GM23338 (cell line): ENCODE data around the gene GRIK5.

Experiments
- CREB1 ChIP-seq: fragments of 250-450 bp; sonication (Bioruptor Pico); IDR thresholded peaks from 2 replicates; pipeline ENCODE4 v1.5.0; 2020; ENCODE audit warnings: low read depth, mild to moderate bottlenecking, moderate library complexity
- CTCF ChIP-seq, 2 experiments: fragments of 200-600 bp in 1 of 2; sonication (generic) in 1 of 2; conservative IDR thresholded peaks; 2 replicates each; pipeline versions ENCODE4 v1.5.1 to v1.6.1; 2016 to 2017; ENCODE audit warnings: antibody characterized with exemption in 2 of 2, low read depth in 2 of 2, mild to moderate bottlenecking in 2 of 2, moderate library complexity in 1 of 2
- ETS1 ChIP-seq: IDR thresholded peaks from 2 replicates; pipeline ENCODE4 v1.6.1; 2016; ENCODE audit warnings: antibody characterized with exemption
- EZH2 ChIP-seq: fragments of 200-600 bp; sonication (generic); IDR thresholded peaks from one replicate; pipeline ENCODE4 v1.8.0; 2017; ENCODE audit warnings: antibody characterized with exemption, mild to moderate bottlenecking, low read depth; ENCODE audit not compliant: unreplicated experiment
- EZH2phosphoT487 ChIP-seq: fragments of 200-600 bp; sonication (generic); IDR thresholded peaks from one replicate; pipeline ENCODE4 v1.8.1; 2018; ENCODE audit warnings: antibody characterized with exemption; ENCODE audit not compliant: unreplicated experiment
- JUNB ChIP-seq: IDR thresholded peaks from one replicate; pipeline ENCODE4 v1.6.1; 2016; ENCODE audit warnings: antibody characterized with exemption; ENCODE audit not compliant: unreplicated experiment
- NANOG ChIP-seq: IDR thresholded peaks from 2 replicates; pipeline ENCODE4 v1.6.1; 2016; ENCODE audit warnings: antibody characterized with exemption, borderline replicate concordance
- POLR2AphosphoS5 ChIP-seq: IDR thresholded peaks from 2 replicates; pipeline ENCODE4 v1.6.1; 2016; ENCODE audit warnings: antibody characterized with exemption, low read depth
- REST ChIP-seq: IDR thresholded peaks from one replicate; pipeline ENCODE4 v1.6.1; 2018; ENCODE audit warnings: antibody characterized with exemption; ENCODE audit not compliant: unreplicated experiment
- STAT1 ChIP-seq: IDR thresholded peaks from one replicate; pipeline ENCODE4 v1.6.1; 2016; ENCODE audit warnings: antibody characterized with exemption; ENCODE audit not compliant: unreplicated experiment
- ZNF114 ChIP-seq: fragments of 250-450 bp; sonication (Bioruptor Pico); IDR thresholded peaks from 2 replicates; pipeline ENCODE4 v1.5.0; 2020; ENCODE audit warnings: mild to moderate bottlenecking, moderate library complexity
- ZNF331 ChIP-seq: fragments of 250-450 bp; sonication (Bioruptor Pico); IDR thresholded peaks from 2 replicates; pipeline ENCODE4 v1.5.0; 2020; ENCODE audit warnings: low read depth, mild to moderate bottlenecking, moderate library complexity
- ZNF462 ChIP-seq: fragments of 250-450 bp; sonication (Bioruptor Pico); IDR thresholded peaks from 2 replicates; pipeline ENCODE4 v1.5.0; 2020; ENCODE audit warnings: mild to moderate bottlenecking, moderate library complexity

- TF ChIP-seq CTCF (conservative IDR thresholded peaks at IDR 0.05; ENCODE audit: low read depth in 2 of 2) (no peak), STAT1 (no peak), JUNB (no peak), EZH2 (no peak), POLR2AphosphoS5 (no peak), REST (no peak), ZNF114 (CRISPR knock-in tag) (no peak), EZH2phosphoT487 (no peak), CREB1 (CRISPR knock-in tag) (no peak), ZNF462 (CRISPR knock-in tag) (no peak), ETS1 (no peak), NANOG (no peak), ZNF331 (no peak)
These were observed 1.6 kb downstream of the GRIK5 start for GRCh38 chr19:42068361-42068755.
